Neural cell (in vitro differentiated cells): ENCODE data around the gene TRIM47. TPM values are rescaled to one million over a fixed set of nuclear protein-coding genes. Genes with fewer than 3 reads are reported as not detected.
"Not testable (repeated sequence)": the region's sequence is repeated elsewhere in the genome, so short reads cannot be mapped to it uniquely, and the experiment has no call there.

Experiments used
- H2AFZ ChIP-seq: fragments of 200-600, 300-800 bp; sonication (generic), shearing (Covaris generic); 2 replicates; pipeline ENCODE4 v1.6.0; 2014; ENCODE audit warnings: low read depth, mild to moderate bottlenecking, antibody characterized with exemption, low read length, moderate library complexity
- H3F3A ChIP-seq: fragments of 200-600 bp; shearing (Covaris generic); 2 replicates; pipeline ENCODE4 v1.6.1; 2016; ENCODE audit warnings: mild to moderate bottlenecking, moderate library complexity, mixed read lengths, antibody characterized with exemption, low read length; ENCODE audit not compliant: insufficient read depth, poor library complexity, severe bottlenecking
- H3K27ac ChIP-seq: fragments of 200-600, 300-800 bp; sonication (generic), shearing (Covaris generic); 2 replicates; pipeline ENCODE4 v1.5.1; 2014; ENCODE audit warnings: mild to moderate bottlenecking, low read length, moderate library complexity
- H3K27me3 ChIP-seq: fragments of 300-800, 200-600 bp; sonication (generic), shearing (Covaris generic); 2 replicates; pipeline ENCODE4 v1.6.0; 2014; ENCODE audit warnings: mild to moderate bottlenecking, low read depth, low read length, moderate library complexity; ENCODE audit not compliant: insufficient read depth
- H3K36me3 ChIP-seq: fragments of 300-800, 200-600 bp; sonication (generic), shearing (Covaris generic); 2 replicates; pipeline ENCODE4 v1.5.1; 2014; ENCODE audit warnings: mild to moderate bottlenecking, antibody characterized with exemption, low read length, moderate library complexity; ENCODE audit not compliant: insufficient read depth
- H3K4me2 ChIP-seq: fragments of 300-800, 200-600 bp; sonication (generic), shearing (Covaris generic); 2 replicates; pipeline ENCODE4 v1.6.0; 2014; ENCODE audit warnings: mild to moderate bottlenecking, low read length
- H3K4me3 ChIP-seq: fragments of 300-800, 200-600 bp; sonication (generic), shearing (Covaris generic); 2 replicates; pipeline ENCODE4 v1.5.1; 2014; ENCODE audit warnings: mild to moderate bottlenecking, low read length, moderate library complexity
- H3K79me2 ChIP-seq: fragments of 200-600 bp; shearing (Covaris generic); replicated peaks from 2 replicates; pipeline ENCODE4 v1.6.0; 2014; ENCODE audit warnings: mild to moderate bottlenecking, low read length, moderate library complexity; ENCODE audit not compliant: insufficient read depth
- H3K9ac ChIP-seq: fragments of 300-800, 200-600 bp; sonication (generic), shearing (Covaris generic); 2 replicates; pipeline ENCODE4 v1.6.1; 2016; ENCODE audit warnings: mild to moderate bottlenecking, low read length, mixed read lengths
- H3K9me2 ChIP-seq: fragments of 200-600 bp; shearing (Covaris generic); 2 replicates; pipeline ENCODE4 v1.6.1; 2016; ENCODE audit warnings: mild to moderate bottlenecking, low read length, mixed read lengths; ENCODE audit not compliant: insufficient read depth
- H3K9me3 ChIP-seq: fragments of 200-600, 300-800 bp; sonication (generic), shearing (Covaris generic); 2 replicates; pipeline ENCODE4 v1.6.1; 2016; ENCODE audit warnings: mild to moderate bottlenecking, mixed run types, low read length, moderate library complexity, mixed read lengths
- H4K20me1 ChIP-seq: fragments of 200-600 bp; shearing (Covaris generic); 2 replicates; pipeline ENCODE4 v1.6.1; 2016; ENCODE audit warnings: mild to moderate bottlenecking, mixed run types; ENCODE audit not compliant: insufficient read depth
- EZH2 ChIP-seq: fragments of 200-600, 300-800 bp; shearing (Covaris generic), sonication (generic); IDR thresholded peaks from 2 replicates; pipeline ENCODE4 v1.6.1; 2014; ENCODE audit warnings: antibody characterized with exemption, low read length, borderline replicate concordance, mild to moderate bottlenecking; ENCODE audit not compliant: insufficient read depth, poor library complexity, severe bottlenecking
- MXI1 ChIP-seq: fragments of 450-650 bp; conservative IDR thresholded peaks from 2 replicates; pipeline ENCODE4 v1.6.1; 2014; ENCODE audit warnings: antibody characterized with exemption, mild to moderate bottlenecking; ENCODE audit not compliant: poor library complexity, severe bottlenecking
- POLR2AphosphoS5 ChIP-seq: IDR thresholded peaks from 2 replicates; pipeline ENCODE4 v1.6.1; 2012
- RAD21 ChIP-seq: fragments of 450-650 bp; conservative IDR thresholded peaks from 2 replicates; pipeline ENCODE4 v1.6.1; 2014; ENCODE audit warnings: antibody characterized with exemption, mild to moderate bottlenecking, moderate library complexity
- REST ChIP-seq: IDR thresholded peaks from 2 replicates; pipeline ENCODE4 v1.6.1; 2012; ENCODE audit warnings: borderline replicate concordance
- TAF1 ChIP-seq: IDR thresholded peaks from 2 replicates; pipeline ENCODE4 v1.6.1; 2012; ENCODE audit warnings: low read depth
- polyA plus RNA-seq: library from polyadenylated mRNA; depleted of rRNA; stranded (reverse); fragments of >200 nt; gene quantifications from 2 replicates; pipeline ENCODE4 v1.2.3, GENCODE V29; 2014
- TF ChIP-seq, protein P1 (sequence below): fragments of 450-650 bp; IDR thresholded peaks from 2 replicates; pipeline ENCODE4 v1.5.1; 2014; ENCODE audit warnings: antibody characterized with exemption, mild to moderate bottlenecking, moderate library complexity; ENCODE audit not compliant: poor library complexity, severe bottlenecking

The TRIM47 gene
- polyA plus RNA-seq, 1 donor from 2014 or later = 0.67 TPM

GRCh38 chr17:75869282-75870141, 8.9 kb downstream of the TRIM47 start:
- Histone ChIP-seq H3K4me3 (no peak overlapping the region), H3K4me2 (no peak overlapping the region), H2AFZ (no peak overlapping the region), H3F3A (no peaks in the 10 kb centered on the region), H3K27me3 (no peaks in the 10 kb centered on the region), H3K79me2 (no peaks in the 10 kb centered on the region), H3K9ac (no peak overlapping the region), H3K9me2 (no peaks in the 10 kb centered on the region), H3K9me3 (no peaks in the 10 kb centered on the region), H3K36me3 (no peaks in the 10 kb centered on the region), H3K27ac (no peak overlapping the region), H4K20me1 (no peaks in the 10 kb centered on the region)
- TF ChIP-seq POLR2AphosphoS5 (no peak), EZH2 (no peak), REST (no peak), MXI1 (no peak), RAD21 (no peak), TAF1 (no peak)
- TF ChIP-seq, protein P1, sequence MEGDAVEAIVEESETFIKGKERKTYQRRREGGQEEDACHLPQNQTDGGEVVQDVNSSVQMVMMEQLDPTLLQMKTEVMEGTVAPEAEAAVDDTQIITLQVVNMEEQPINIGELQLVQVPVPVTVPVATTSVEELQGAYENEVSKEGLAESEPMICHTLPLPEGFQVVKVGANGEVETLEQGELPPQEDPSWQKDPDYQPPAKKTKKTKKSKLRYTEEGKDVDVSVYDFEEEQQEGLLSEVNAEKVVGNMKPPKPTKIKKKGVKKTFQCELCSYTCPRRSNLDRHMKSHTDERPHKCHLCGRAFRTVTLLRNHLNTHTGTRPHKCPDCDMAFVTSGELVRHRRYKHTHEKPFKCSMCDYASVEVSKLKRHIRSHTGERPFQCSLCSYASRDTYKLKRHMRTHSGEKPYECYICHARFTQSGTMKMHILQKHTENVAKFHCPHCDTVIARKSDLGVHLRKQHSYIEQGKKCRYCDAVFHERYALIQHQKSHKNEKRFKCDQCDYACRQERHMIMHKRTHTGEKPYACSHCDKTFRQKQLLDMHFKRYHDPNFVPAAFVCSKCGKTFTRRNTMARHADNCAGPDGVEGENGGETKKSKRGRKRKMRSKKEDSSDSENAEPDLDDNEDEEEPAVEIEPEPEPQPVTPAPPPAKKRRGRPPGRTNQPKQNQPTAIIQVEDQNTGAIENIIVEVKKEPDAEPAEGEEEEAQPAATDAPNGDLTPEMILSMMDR = no peak

DNA sequence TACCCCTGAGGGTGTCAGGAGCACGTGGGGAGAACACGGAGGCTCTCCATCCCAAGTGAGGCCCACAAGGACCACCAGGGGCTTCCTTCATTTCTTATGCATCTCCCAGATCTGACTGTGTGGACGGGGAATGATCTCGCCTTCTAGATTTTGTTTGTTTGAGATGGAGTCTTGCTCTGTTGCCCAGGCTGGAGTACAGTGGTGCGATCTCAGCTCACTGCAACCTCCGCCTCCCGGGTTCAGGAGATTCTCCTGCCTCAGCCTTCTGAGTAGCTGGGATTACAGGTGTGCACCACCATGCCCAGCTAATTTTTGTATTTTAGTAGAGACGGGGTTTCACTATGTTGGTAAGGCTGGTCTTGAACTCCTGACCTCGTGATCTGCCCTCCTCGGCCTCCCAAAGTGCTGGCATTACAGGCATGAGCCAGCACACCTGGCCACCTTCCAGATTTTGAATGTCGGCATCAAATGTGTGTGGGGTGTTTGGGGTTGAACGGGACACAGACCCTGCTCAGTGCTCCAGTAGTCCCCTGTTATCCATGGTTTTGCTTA, 9.6 kb downstream of the TRIM47 start:
- not testable (repeated sequence) for H3K27ac ChIP-seq

GRCh38 chr17:75865404-75866188, 12.8 kb downstream of the TRIM47 start:
- not testable (repeated sequence) for H3K27ac ChIP-seq, H3K9me2 ChIP-seq, H3K4me2 ChIP-seq, H3K79me2 ChIP-seq, H4K20me1 ChIP-seq, H3K36me3 ChIP-seq, H3K27me3 ChIP-seq, H3K4me3 ChIP-seq, H2AFZ ChIP-seq, H3F3A ChIP-seq, H3K9me3 ChIP-seq, H3K9ac ChIP-seq

More for the DNA sequence above, 9.6 kb downstream of the TRIM47 start:
- H3K9ac ChIP-seq, H3F3A ChIP-seq, H3K9me2 ChIP-seq, H3K36me3 ChIP-seq, H3K79me2 ChIP-seq, H2AFZ ChIP-seq, H3K9me3 ChIP-seq, H3K4me2 ChIP-seq, H3K27me3 ChIP-seq, H3K4me3 ChIP-seq, H4K20me1 ChIP-seq: not testable (repeated sequence)

GRCh38 chr17:75864887-75865286, 13.5 kb downstream of the TRIM47 start:
- H3K79me2 ChIP-seq, H2AFZ ChIP-seq, H3K27ac ChIP-seq, H3K4me3 ChIP-seq, H3K36me3 ChIP-seq, H3F3A ChIP-seq, H3K4me2 ChIP-seq, H3K9me2 ChIP-seq, H3K9me3 ChIP-seq, H4K20me1 ChIP-seq, H3K27me3 ChIP-seq, H3K9ac ChIP-seq: not testable (repeated sequence)
